Measurements from ENCODE around the gene FAM53B.
A peak's percentile ranks its signal among the peaks of the same experiment; 100 is the strongest.

Gene FAM53B

GRCh38 chr10:124700293-124701037, 43.7 kb downstream of the FAM53B start:
- no peak for DNase-seq (ENCODE audit: low read depth in 2 of 2)
- no peak overlapping the region for H3K4me3 ChIP-seq (replicated peaks in 1 of 2; ENCODE audit: low read depth in 2 of 2, low read length in 2 of 2)
- no peak for TF ChIP-seq CTCF (IDR thresholded peaks at IDR 0.05; ENCODE audit: low read depth, low read length)

GRCh38 chr10:124699471-124700292, 44.5 kb downstream of the FAM53B start:
- TF ChIP-seq CTCF (IDR thresholded peaks at IDR 0.05; ENCODE audit: low read depth, low read length) = no peak
- no peak overlapping the region for H3K4me3 ChIP-seq (replicated peaks in 1 of 2; ENCODE audit: low read depth in 2 of 2, low read length in 2 of 2)
- DNase-seq (ENCODE audit: low read depth in 2 of 2) = no peak

GRCh38 chr10:124698545-124699469, 45.4 kb downstream of the FAM53B start:
- no peak overlapping the region for H3K4me3 ChIP-seq (replicated peaks in 1 of 2; ENCODE audit: low read depth in 2 of 2, low read length in 2 of 2)
- DNase-seq (ENCODE audit: low read depth in 2 of 2) = no peak
- no peak for TF ChIP-seq CTCF (IDR thresholded peaks at IDR 0.05; ENCODE audit: low read depth, low read length)

- DNase-seq (ENCODE audit: low read depth in 2 of 2) = peak in 1 of 2 donors; percentile 13
- TF ChIP-seq CTCF (IDR thresholded peaks at IDR 0.05; ENCODE audit: low read depth, low read length) = no peak
- no peak overlapping the region for H3K4me3 ChIP-seq (replicated peaks in 1 of 2; ENCODE audit: low read depth in 2 of 2, low read length in 2 of 2)
Observed at GRCh38 chr10:124697837-124698544, 46.2 kb downstream of the FAM53B start.

GRCh38 chr10:124697443-124697836, 46.7 kb downstream of the FAM53B start:
- TF ChIP-seq CTCF (IDR thresholded peaks at IDR 0.05; ENCODE audit: low read depth, low read length) = no peak
- no peak overlapping the region for H3K4me3 ChIP-seq (replicated peaks in 1 of 2; ENCODE audit: low read depth in 2 of 2, low read length in 2 of 2)
- DNase-seq (ENCODE audit: low read depth in 2 of 2) = no peak
